Measurements from ENCODE around the gene BPIFA3.

BPIFA3 gene

GRCh38 chr20:33229843-33230242 is 12.7 kb downstream of the BPIFA3 start:
- peak; percentile 4 for DNase-seq

DNA sequence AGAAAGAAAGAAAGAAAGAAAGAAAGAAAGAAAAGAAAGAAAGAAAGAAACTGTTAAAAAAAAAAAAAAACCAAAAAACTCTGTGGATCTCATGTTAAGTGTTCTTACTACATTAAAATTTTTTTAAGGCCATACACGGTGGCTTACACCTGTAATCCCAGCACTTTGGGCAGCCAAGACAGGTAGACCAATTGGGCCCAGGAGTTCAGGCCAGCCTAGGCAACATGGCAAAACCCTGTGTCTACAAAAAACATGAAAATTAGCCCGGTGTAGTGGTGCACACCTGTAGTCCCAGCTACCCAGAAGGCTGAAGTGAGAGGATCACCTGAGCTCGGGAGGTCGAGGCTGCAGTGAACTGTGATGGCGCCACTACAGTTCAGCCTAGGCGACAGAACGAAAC is 14.1 kb downstream of the BPIFA3 start:
- DNase-seq, result no peak

DNA sequence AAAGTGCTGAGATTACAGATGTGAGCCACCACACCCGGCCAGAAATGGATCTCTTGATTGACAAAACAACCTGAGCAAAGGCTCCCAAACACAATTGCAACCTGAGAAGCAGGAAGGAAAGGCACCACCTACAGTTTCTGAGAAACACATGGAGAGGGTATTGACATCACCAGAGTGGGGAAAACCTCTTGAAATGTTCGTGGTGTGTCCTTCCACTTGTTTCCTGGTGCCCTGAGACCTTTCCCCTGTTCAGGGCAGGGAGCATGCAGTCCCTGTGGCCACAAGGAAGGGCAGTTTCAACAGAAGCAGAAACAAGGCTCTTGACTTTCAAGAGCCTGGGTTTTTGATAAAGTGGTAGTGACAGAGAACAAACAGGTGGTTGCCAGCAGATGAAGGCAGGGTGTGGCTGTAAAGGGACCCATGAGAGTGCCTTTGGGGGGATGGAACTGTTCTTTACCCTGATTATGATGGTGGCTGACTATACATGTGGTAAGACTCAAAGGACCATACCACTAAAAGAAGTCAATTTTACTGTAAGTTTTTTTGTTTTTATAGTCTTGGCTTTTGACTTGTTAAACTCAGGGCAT is 15.4 kb downstream of the BPIFA3 start:
- no peak for DNase-seq

- DNase-seq, result no peak
These were observed 16.1 kb downstream of the BPIFA3 start for GRCh38 chr20:33233129-33233774.

DNA sequence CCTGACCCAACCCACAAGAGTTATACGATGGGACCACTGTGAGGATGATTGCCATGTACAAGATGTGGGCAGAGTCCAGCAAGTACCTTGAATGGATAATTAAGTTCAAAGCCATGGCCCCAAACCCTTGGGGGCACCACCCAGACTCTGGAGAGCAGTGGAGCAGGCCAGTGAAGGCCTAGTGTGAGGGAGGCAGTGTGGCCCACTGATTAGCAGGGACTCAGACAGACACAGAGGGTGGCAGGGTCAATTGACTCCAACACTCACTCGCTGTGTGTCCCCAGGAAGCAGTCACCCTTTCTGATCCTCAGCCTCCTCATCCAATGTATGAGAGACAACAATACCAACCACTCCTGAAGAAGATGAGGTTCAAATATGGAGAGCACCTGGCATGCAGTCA is 16.9 kb downstream of the BPIFA3 start:
- DNase-seq, result no peak

- no peak for DNase-seq
These were observed 18.5 kb downstream of the BPIFA3 start, which contains the start of gene BPIFA1 for GRCh38 chr20:33235696-33236095. BPIFA1 (plus strand) TSS chr20:33235996; CDS start chr20:33237712, 1,716 bp downstream.

- DNase-seq, result no peak
These were observed 19.2 kb downstream of the BPIFA3 start for GRCh38 chr20:33236351-33236750.

- no peak for DNase-seq
These were observed 20.8 kb downstream of the BPIFA3 start for GRCh38 chr20:33237989-33238388.

- DNase-seq, result no peak
These were observed 22.3 kb downstream of the BPIFA3 start for GRCh38 chr20:33239418-33239817.

DNA sequence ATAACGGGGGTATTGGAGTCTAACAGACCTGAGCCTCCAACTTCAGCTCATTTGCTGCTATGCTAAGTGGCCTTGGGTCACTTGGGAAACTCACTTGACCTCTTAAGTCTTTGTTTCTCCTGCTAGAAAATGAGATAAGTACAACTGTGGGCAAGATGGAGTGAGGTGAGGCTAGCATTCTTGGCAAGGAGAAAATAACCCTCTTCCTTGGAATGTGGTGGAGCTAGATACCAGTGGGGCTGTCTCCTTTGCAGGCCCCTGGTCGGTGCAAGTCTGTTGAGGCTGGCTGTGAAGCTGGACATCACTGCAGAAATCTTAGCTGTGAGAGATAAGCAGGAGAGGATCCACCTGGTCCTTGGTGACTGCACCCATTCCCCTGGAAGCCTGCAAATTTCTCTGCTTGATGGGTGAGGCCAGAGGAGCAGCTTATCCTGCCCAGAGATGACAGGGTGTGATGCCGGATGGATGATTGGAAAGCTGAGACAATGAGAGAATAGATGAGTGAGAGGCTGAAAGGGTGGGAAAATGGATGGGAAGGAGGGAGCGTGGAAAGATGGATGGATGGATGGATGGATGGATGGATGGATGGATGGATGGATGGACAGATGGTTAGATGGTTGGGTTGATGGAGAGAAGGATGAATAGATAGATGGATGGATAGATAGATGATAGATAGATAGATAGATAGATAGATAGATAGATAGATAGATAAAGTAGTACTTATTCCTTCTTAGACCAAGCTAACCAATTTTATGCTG is 23.0 kb downstream of the BPIFA3 start:
- no peak for DNase-seq

DNA sequence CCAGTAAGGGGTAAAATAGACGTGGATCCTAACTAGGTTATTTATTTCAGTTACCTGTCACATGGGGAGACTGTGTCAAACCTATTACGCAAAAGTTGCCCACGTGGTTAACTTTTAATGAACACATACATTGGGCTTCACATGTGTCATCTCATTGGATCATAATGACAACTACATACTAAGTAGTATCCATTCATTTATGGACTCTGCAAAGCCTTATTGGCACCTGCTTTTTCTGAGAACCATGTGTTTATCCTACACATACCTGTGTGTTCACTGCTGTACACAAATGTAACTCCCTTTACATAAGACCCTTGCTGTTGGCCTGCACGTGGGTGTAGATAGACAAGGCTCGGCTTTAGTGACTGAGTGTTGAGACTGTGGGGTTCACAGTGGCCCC is 23.8 kb downstream of the BPIFA3 start:
- no peak for DNase-seq

GRCh38 chr20:33242319-33243100 is 25.4 kb downstream of the BPIFA3 start:
- no peak for DNase-seq

DNA sequence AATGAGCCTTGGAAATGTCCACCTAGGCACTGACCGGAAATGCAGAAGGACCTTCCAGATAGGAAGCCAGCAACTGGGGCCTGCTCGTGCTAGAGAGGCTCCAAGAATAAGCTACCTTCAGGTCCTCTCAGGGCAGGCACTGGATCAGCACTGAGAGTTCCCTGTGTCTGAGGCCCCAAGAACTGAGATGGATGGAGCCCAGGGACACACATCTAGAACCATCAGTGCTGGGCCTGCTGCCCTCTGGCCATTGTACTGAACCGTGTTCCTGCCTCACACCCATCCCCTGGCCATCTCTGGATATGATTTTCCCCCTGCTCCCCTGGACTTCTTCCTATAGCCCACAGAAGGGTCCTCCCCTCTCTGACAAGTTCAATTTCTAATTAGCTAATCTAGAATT is 28.9 kb downstream of the BPIFA3 start:
- DNase-seq, result no peak

- DNase-seq, result no peak
These were observed 32.3 kb downstream of the BPIFA3 start for GRCh38 chr20:33249456-33249855.

DNA sequence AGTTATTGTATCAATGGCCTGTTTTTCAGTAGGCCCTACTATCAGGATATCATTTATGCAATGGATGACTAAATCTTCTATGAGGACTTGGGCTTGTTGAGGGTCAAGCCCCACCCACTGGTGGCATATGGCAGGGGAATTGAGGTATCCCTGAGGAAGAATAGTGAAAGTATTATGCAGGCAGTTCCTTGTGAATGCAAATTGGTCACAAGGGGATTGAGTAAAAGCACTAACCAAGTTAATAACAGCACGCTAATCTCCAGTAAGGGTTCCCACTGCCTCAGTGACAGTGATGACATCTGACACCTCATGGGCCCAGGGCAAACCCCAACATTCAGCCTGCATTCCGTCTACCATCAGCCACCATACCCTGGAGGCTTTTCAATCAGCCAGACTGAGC is 33.5 kb downstream of the BPIFA3 start:
- no peak for DNase-seq

GRCh38 chr20:33251496-33251895 is 34.3 kb downstream of the BPIFA3 start:
- no peak for DNase-seq

GRCh38 chr20:33252460-33252859 is 35.3 kb downstream of the BPIFA3 start:
- DNase-seq, result no peak

DNA sequence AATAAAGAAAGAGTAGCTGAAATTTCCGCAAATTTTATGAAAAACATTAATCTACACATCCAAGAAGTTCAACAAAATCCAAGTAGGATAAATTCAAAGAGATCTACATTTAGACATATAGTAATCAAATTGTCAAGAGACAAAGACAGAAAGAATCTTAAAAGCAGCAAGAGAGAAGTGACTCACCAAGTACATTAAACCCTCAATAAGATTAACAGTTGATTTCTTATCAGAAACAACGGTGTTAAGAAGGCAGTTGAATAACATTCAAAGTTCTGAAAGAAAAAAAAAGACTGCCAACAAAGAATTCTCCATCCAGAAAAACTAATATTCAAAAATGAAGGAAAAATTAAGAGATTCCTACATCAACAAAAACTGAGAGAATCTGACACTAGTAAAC is 37.9 kb downstream of the BPIFA3 start:
- no peak for DNase-seq

DNA sequence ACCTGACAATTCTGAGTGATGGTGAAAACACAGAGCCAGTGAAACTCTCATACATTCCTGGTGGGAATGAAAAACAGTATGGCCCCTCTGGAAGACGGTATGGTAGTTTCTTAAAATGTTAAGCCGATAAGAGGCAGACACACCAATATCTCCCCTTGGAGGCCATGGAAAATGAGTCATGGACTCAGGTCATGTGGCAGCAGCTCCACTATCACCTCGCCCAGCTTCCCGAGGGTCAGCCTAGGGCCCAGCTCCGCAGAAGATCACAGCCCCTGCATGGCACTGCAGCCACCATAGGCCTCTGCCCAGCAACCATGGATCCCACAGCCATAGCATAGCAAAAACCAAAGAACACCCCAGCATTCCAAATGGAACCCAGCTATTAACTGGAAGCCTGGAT is 40.1 kb downstream of the BPIFA3 start:
- DNase-seq, result no peak

GRCh38 chr20:33259371-33259770 is 42.2 kb downstream of the BPIFA3 start:
- DNase-seq, result no peak

DNA sequence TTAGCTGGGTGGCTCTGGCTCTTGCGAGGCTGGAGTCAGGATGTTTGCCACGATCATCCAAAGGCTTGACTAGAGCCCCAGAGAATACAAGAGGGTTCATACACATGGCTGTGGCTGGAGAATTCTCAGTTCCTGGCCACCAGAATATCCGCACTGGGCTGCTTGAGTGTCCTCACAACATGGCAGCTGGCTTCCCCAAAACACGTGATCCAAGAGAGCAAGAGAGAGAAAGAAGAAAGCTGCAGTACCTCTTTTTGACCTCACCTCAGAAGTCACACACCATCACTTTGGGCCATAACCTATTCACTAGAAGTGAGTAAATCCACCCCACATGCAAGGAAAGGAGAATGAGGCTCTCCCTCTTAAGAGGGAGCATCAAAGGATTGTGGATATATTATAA is 44.3 kb downstream of the BPIFA3 start:
- DNase-seq, result no peak

DNA sequence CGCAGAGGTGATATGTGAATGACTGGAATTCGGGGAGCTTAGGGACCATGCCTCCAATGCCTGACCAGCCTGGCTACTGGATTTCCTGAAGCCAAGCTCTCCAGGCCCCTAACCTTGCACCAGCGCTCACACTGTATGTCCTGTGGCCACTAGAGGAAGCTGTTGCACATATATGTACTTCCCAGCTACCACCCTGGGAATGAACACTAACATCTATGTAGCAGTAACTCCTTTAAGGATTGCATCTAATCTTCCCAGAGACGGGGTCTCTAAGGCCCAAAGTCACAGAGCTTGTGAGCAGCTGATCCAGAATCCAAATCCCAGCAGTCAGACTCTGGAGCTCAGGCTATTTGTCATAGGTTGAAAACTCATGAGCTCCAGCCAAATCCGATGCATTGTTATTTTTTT is 45.5 kb downstream of the BPIFA3 start:
- no peak for DNase-seq

GRCh38 chr20:33263784-33264183 is 46.6 kb downstream of the BPIFA3 start:
- DNase-seq, result no peak

All from activated CD4-positive, alpha-beta T cell treated with anti-CD3 and anti-CD28 coated beads, Interleukin-2, Interleukin-6, amounts not matched to agents 100 ng/mL and 50 ng/mL, durations not matched to agents 16 hours and 8 hours (primary cell).